IMR-90 (cell line): Measurements from ENCODE around the gene KRTAP10-9. TPM values are rescaled to one million over a fixed set of nuclear protein-coding genes. Genes with fewer than 3 reads are reported as not detected.

Experiments used
- ATAC-seq: fragments of 200-7000 bp; cut with Tn5 transposase; 2 replicates; pipeline ENCODE4 v1.9.1; 2020; ENCODE audit warnings: low read depth, mild to moderate bottlenecking, moderate library complexity
- BruUV-seq: library from RNA; stranded (reverse); fragments of 400-500 nt; replicated peaks from 2 replicates; lab custom pipeline; 2021; lab: Mats Ljungman, UMichigan
- CTCF ChIA-PET: fragments of 300-600 bp; formaldehyde crosslinking; extraction: SDS; loops from one replicate; lab custom pipeline; 2021; ENCODE audit warnings: antibody characterized with exemption; lab: Yijun Ruan, JAX
- POLR2A ChIA-PET: fragments of 300-600 bp; sonication (Branson Sonifier 250); formaldehyde crosslinking; loops from one replicate; lab custom pipeline; 2022; ENCODE audit warnings: antibody characterized with exemption; ENCODE audit not compliant: unreplicated experiment; lab: Charles Lee
- DNase-seq: peaks from one replicate; pipeline ENCODE4 v3.0.0; 2013
- H2AFZ ChIP-seq: replicated peaks from 2 replicates; pipeline ENCODE3; 2013; ENCODE audit warnings: low read length, mild to moderate bottlenecking; ENCODE audit not compliant: poor library complexity
- H2AK5ac ChIP-seq: 2 replicates; pipeline ENCODE4 v1.6.1; 2013; ENCODE audit warnings: low read depth, low read length, inconsistent platforms
- H2AK9ac ChIP-seq: replicated peaks from 2 replicates; pipeline ENCODE3; 2013; ENCODE audit warnings: mild to moderate bottlenecking, low read depth, low read length, moderate library complexity; ENCODE audit not compliant: poor library complexity
- H2BK120ac ChIP-seq: 2 replicates; pipeline ENCODE4 v1.6.1; 2013; ENCODE audit warnings: low read depth, low read length, inconsistent platforms
- H2BK15ac ChIP-seq: 3 replicates; pipeline ENCODE4 v1.6.1; 2013; ENCODE audit warnings: low read depth, low read length, inconsistent platforms
- H2BK20ac ChIP-seq: 2 replicates; pipeline ENCODE4 v1.6.1; 2013; ENCODE audit warnings: low read depth, mild to moderate bottlenecking, inconsistent platforms, low read length, moderate library complexity
- H2BK5ac ChIP-seq: 2 replicates; pipeline ENCODE4 v1.6.1; 2013; ENCODE audit warnings: mild to moderate bottlenecking, low read depth, low read length, inconsistent platforms; ENCODE audit not compliant: poor library complexity, severe bottlenecking
- H3K14ac ChIP-seq: replicated peaks from 2 replicates; pipeline ENCODE4 v1.6.1; 2013; ENCODE audit warnings: low read depth, low read length, inconsistent platforms
- H3K18ac ChIP-seq: 2 replicates; pipeline ENCODE4 v1.6.1; 2013; ENCODE audit warnings: low read depth, low read length, control low read depth
- H3K23ac ChIP-seq: 2 replicates; pipeline ENCODE4 v1.6.1; 2013; ENCODE audit warnings: low read depth, low read length, inconsistent platforms
- H3K27ac ChIP-seq: 2 replicates; pipeline ENCODE4 v1.5.1; 2013; ENCODE audit warnings: mild to moderate bottlenecking, control low read depth, low read length; ENCODE audit not compliant: insufficient read depth
- H3K27me3 ChIP-seq: 2 replicates; pipeline ENCODE4 v1.6.1; 2013; ENCODE audit warnings: low read length; ENCODE audit not compliant: control insufficient read depth, insufficient read depth
- H3K36me3 ChIP-seq: 2 replicates; pipeline ENCODE4 v1.6.1; 2013; ENCODE audit warnings: low read length, mixed read lengths; ENCODE audit not compliant: control insufficient read depth, insufficient read depth
- H3K4ac ChIP-seq: 2 replicates; pipeline ENCODE4 v1.6.1; 2013; ENCODE audit warnings: low read depth, low read length, inconsistent platforms
- H3K4me1 ChIP-seq: 2 replicates; pipeline ENCODE4 v1.6.1; 2013; ENCODE audit warnings: low read length, mixed read lengths; ENCODE audit not compliant: control insufficient read depth, insufficient read depth
- H3K4me2 ChIP-seq: 2 replicates; pipeline ENCODE4 v1.6.1; 2013; ENCODE audit warnings: low read depth, mild to moderate bottlenecking, control low read depth, low read length, moderate library complexity
- H3K4me3 ChIP-seq: 2 replicates; pipeline ENCODE4 v1.5.1; 2013; ENCODE audit warnings: low read depth, mild to moderate bottlenecking, control low read depth, low read length, moderate library complexity; ENCODE audit not compliant: insufficient read depth
- H3K56ac ChIP-seq: 2 replicates; pipeline ENCODE4 v1.6.1; 2013; ENCODE audit warnings: low read length, inconsistent platforms; ENCODE audit not compliant: insufficient read depth; ENCODE audit errors: extremely low read depth
- H3K79me1 ChIP-seq, 2 experiments: 2 replicates each; pipeline ENCODE4 v1.6.1; 2013; ENCODE audit warnings: low read length in 2 of 2, inconsistent platforms in 1 of 2, low read depth in 1 of 2
- H3K9ac ChIP-seq: 2 replicates; pipeline ENCODE4 v1.6.1; 2013; ENCODE audit warnings: low read depth, low read length, control low read depth
- H3K9me1 ChIP-seq: 2 replicates; pipeline ENCODE4 v1.6.1; 2013; ENCODE audit warnings: low read length, inconsistent platforms; ENCODE audit not compliant: insufficient read depth
- H3K9me3 ChIP-seq: 2 replicates; pipeline ENCODE4 v1.6.1; 2013; ENCODE audit warnings: low read length; ENCODE audit not compliant: control insufficient read depth, insufficient read depth
- H4K20me1 ChIP-seq: 2 replicates; pipeline ENCODE4 v1.6.1; 2013; ENCODE audit warnings: low read length, inconsistent platforms; ENCODE audit not compliant: insufficient read depth
- H4K5ac ChIP-seq: 2 replicates; pipeline ENCODE4 v1.6.1; 2013; ENCODE audit warnings: mild to moderate bottlenecking, low read depth, low read length, control low read depth
- H4K8ac ChIP-seq, 2 experiments: 2 replicates each; pipeline ENCODE4 v1.6.1; 2013; ENCODE audit warnings: low read depth in 2 of 2, low read length in 2 of 2, control low read depth in 1 of 2, inconsistent platforms in 1 of 2
- H4K91ac ChIP-seq: 2 replicates; pipeline ENCODE4 v1.6.1; 2013; ENCODE audit warnings: low read depth, low read length, inconsistent platforms; ENCODE audit not compliant: insufficient read depth
- BHLHE40 ChIP-seq: fragments of 150-350 bp; IDR thresholded peaks from 2 replicates; pipeline ENCODE4 v1.6.1; 2016; ENCODE audit warnings: mild to moderate bottlenecking, low read depth, low read length
- CEBPB ChIP-seq: IDR thresholded peaks from 2 replicates; pipeline ENCODE4 v1.6.1; 2012; ENCODE audit warnings: low read depth, low read length, improper control_type of control experiment
- CHD1 ChIP-seq: IDR thresholded peaks from 2 replicates; pipeline ENCODE4 v1.6.1; 2012; ENCODE audit warnings: low read depth, low read length, improper control_type of control experiment
- CTCF ChIP-seq: conservative IDR thresholded peaks from 2 replicates; pipeline ENCODE4 v1.5.1; 2012; ENCODE audit warnings: mild to moderate bottlenecking, low read depth, low read length, improper control_type of control experiment
- ELK1 ChIP-seq: fragments of 150-350 bp; IDR thresholded peaks from 2 replicates; pipeline ENCODE4 v1.6.1; 2016; ENCODE audit warnings: low read depth, mild to moderate bottlenecking, low read length, moderate library complexity, borderline replicate concordance
- FOS ChIP-seq: fragments of 150-350 bp; IDR thresholded peaks from 2 replicates; pipeline ENCODE4 v1.6.1; 2016; ENCODE audit warnings: low read depth, low read length
- MAFK ChIP-seq: IDR thresholded peaks from 2 replicates; pipeline ENCODE4 v1.6.1; 2012; ENCODE audit warnings: low read depth, low read length, improper control_type of control experiment
- MAZ ChIP-seq: IDR thresholded peaks from 2 replicates; pipeline ENCODE4 v1.6.1; 2012; ENCODE audit warnings: low read depth, mild to moderate bottlenecking, low read length, improper control_type of control experiment, moderate library complexity, borderline replicate concordance
- MXI1 ChIP-seq: IDR thresholded peaks from 2 replicates; pipeline ENCODE4 v1.6.1; 2012; ENCODE audit warnings: low read depth, mild to moderate bottlenecking, low read length, moderate library complexity, borderline replicate concordance
- NFE2L2 ChIP-seq: fragments of 150-350 bp; IDR thresholded peaks from 2 replicates; pipeline ENCODE4 v1.6.1; 2016; ENCODE audit warnings: low read depth, mild to moderate bottlenecking, low read length
- POLR2A ChIP-seq: IDR thresholded peaks from 2 replicates; pipeline ENCODE4 v1.6.1; 2012; ENCODE audit warnings: mild to moderate bottlenecking, low read depth, low read length
- RAD21 ChIP-seq: IDR thresholded peaks from 2 replicates; pipeline ENCODE4 v1.6.1; 2012; ENCODE audit warnings: low read length, improper control_type of control experiment
- RCOR1 ChIP-seq: IDR thresholded peaks from 2 replicates; pipeline ENCODE4 v1.6.1; 2012; ENCODE audit warnings: mild to moderate bottlenecking, low read length, improper control_type of control experiment; ENCODE audit not compliant: insufficient replicate concordance
- RFX5 ChIP-seq: IDR thresholded peaks from 2 replicates; pipeline ENCODE4 v1.8.0; 2012; ENCODE audit warnings: low read depth, mild to moderate bottlenecking, low read length, moderate library complexity
- SMC3 ChIP-seq: fragments of 150-350 bp; IDR thresholded peaks from 2 replicates; pipeline ENCODE4 v1.6.1; 2016; ENCODE audit warnings: low read depth, mild to moderate bottlenecking, antibody characterized with exemption, low read length, moderate library complexity
- USF2 ChIP-seq: fragments of 150-350 bp; IDR thresholded peaks from 2 replicates; pipeline ENCODE4 v1.6.1; 2017; ENCODE audit warnings: mild to moderate bottlenecking, antibody characterized with exemption, low read length, low read depth
- WGBS, 2 experiments: methylation state at CpG; one replicate each; pipeline versions ENCODE4 v1.1.5 to v1.1.7; 2013; ENCODE audit warnings: missing lambda C conversion rate in 2 of 2; ENCODE audit not compliant: insufficient read length in 1 of 2; ENCODE audit errors: extremely low coverage in 2 of 2; 5-methylcytosine and 5-hydroxymethylcytosine counted together
- dilution Hi-C: fragments of 300-500 bp; cut with HindIII; formaldehyde crosslinking; loops from one replicate; pipeline ENCODE4 v1.14.3; 2018; ENCODE audit warnings: low sequenced_read_pairs; ENCODE audit not compliant: unreplicated experiment
- in situ Hi-C: fragments of 300-500 bp; cut with MboI; formaldehyde crosslinking; loops from 3 replicates; pipeline ENCODE4 v1.14.3; 2019; ENCODE audit warnings: low sequenced_read_pairs, inconsistent platforms, mixed read lengths
- intact Hi-C: fragments of 100-400 bp; cut with micrococcal nuclease; formaldehyde crosslinking; loops from 2 replicates; pipeline ENCODE4 v1.10.0; 2022
- polyA plus RNA-seq, 3 experiments: library from polyadenylated mRNA; depleted of rRNA; stranded (reverse); fragments of >200 nt; gene quantifications; 2 replicates each; pipeline ENCODE4 v1.2.3, GENCODE V29; 2012; ENCODE audit warnings: low replicate concordance in 1 of 3
- total RNA-seq: library from RNA; depleted of rRNA; stranded (reverse); fragments of >200 nt; gene quantifications from 2 replicates; pipeline ENCODE4 v1.2.3, GENCODE V29; 2012

KRTAP10-9 gene
- total and polyA plus RNA-seq, 2 of the 4 experiments (the other 2 are of a cell fraction), result not detected

- Histone ChIP-seq H3K18ac (no peak overlapping the region), H3K4me3 (no peak overlapping the region), H4K20me1 (no peaks in the 10 kb centered on the region), H2BK5ac (no peak overlapping the region), H3K27ac (no peak overlapping the region), H4K8ac (no peak overlapping the region), H2BK15ac (no peak overlapping the region), H2AK5ac (no peak overlapping the region), H2AFZ (no peak overlapping the region), H3K9me1 (no peaks in the 10 kb centered on the region), H3K23ac (no peak overlapping the region), H3K4ac (no peak overlapping the region), H3K36me3 (no peaks in the 10 kb centered on the region), H3K4me2 (no peak overlapping the region), H4K5ac (no peak overlapping the region), H3K27me3 (peaks cover 3% of the 10 kb centered on the region; the same call in 1 of the 2 replicates), H3K9ac (no peak overlapping the region), H3K79me1 (no peaks in the 10 kb centered on the region), H3K4me1 (no peaks in the 10 kb centered on the region), H4K91ac (no peak overlapping the region), H3K14ac (no peak overlapping the region), H2BK120ac (no peak overlapping the region), H2BK20ac (no peak overlapping the region), H3K9me3 (peaks cover 11% of the 10 kb centered on the region), H2AK9ac (no peak overlapping the region), H3K56ac (no peak overlapping the region)
- ChIA-PET CTCF (no interaction called here), POLR2A (no interaction called here)
- intact Hi-C loops (no loop called here), in situ Hi-C loops (no loop called here), dilution Hi-C loops (no loop called here)
- TF ChIP-seq BHLHE40 (no peak), USF2 (no peak), ELK1 (no peak), NFE2L2 (no peak), CTCF (no peak), CEBPB (no peak), FOS (no peak), SMC3 (no peak), RFX5 (no peak), CHD1 (no peak), RAD21 (no peak), MXI1 (no peak), RCOR1 (no peak), MAZ (no peak), MAFK (no peak), POLR2A (no peak)
- DNase-seq (no peak), ATAC-seq (no peak)
- no TSS peak for BruUV-seq
- no CpG with 5 or more reads among the region's 3 CpGs for WGBS, 2 experiments
Observed at GRCh38 chr21:44581158-44581557, 45.7 kb upstream of the KRTAP10-9 start.
